ENCODE results near the gene EGFL6.
"Not testable (repeated sequence)": the region's sequence is repeated elsewhere in the genome, so short reads cannot be mapped to it uniquely, and the experiment has no call there.

Gene EGFL6

DNA sequence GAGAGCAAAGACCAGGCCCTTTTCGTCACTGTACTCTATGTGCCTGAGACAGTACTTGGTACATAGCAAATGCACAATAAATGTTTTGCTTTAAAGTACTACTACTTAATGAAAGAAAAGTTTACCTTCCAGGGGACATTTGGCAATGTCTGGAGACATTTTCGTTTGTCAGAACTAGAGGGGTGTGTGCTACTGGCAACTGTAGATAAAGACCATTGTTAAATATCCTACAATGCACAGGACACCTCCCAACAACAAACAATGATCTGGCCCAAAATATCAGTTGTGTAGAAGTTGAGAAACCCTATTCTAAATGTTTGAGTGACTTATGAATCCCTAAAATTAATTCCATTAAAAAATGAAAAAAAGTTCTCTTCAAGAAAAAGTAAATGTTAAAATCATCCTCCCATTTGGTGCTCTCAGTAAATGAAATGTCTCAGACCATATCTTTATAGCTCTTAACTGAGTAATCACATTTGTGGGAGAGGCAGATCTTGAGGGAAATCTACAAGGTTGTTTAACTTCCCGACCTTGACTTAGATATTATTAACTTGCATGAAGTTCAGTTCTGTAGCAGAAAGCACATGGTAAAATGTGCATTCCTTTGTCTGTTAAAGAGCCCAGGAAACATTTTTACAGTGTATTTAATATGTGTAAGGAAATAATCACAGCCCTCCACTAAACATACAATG lies 18.5 kb downstream of the EGFL6 start:
- FAIRE-seq (no peak), DNase-seq (ENCODE audit: extremely low spot score, insufficient read length, low read depth) (no peak)

DNA sequence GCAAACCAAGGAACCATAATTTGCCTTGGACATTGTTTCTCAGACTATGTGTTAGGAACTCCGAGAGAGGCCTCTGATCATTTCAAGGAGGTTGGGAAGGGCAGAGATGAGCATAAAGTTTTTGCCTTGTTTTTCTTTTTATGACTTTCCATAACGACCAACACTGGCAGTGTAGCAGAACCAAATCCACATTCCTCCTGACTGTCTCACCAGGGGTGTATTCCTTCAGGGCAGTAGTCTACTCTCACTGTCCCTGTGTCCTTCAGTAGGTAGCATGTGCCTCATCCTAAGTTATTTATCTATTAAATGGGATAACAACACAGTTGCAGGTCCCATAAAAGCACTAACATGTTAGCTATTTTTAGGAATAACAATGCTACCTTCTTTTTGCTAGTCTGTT lies 20.8 kb downstream of the EGFL6 start:
- DNase-seq (ENCODE audit: extremely low spot score, insufficient read length, low read depth) (no peak), FAIRE-seq (no peak)

GRCh38 chrX:13590914-13591313 lies 21.5 kb downstream of the EGFL6 start:
- no peak for FAIRE-seq
- DNase-seq (ENCODE audit: extremely low spot score, insufficient read length, low read depth) = no peak

DNA sequence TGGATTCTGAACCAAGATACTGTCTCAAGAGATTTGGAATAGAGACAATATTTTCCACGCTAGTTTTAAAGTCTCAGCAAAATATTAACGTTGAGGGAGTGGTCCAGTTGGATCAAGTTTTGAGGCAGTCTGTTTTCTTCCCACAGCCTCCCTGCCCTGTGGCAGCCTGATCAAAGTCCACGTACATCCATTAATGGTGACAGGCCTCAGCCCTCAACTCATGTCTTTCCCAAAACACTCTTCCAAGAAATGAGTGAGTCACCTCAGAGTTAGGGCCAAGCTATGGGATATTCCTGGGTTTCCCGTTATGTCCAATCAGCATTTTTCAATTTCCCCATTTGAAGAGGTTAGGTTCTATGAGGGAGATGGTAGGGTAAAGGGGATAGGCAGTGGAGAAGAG lies 28.5 kb downstream of the EGFL6 start:
- FAIRE-seq = no peak
- no peak for DNase-seq (ENCODE audit: extremely low spot score, insufficient read length, low read depth)

- DNase-seq (ENCODE audit: extremely low spot score, insufficient read length, low read depth) = no peak
- FAIRE-seq = no peak
Measured at GRCh38 chrX:13598877-13599276, 29.5 kb downstream of the EGFL6 start.

DNA sequence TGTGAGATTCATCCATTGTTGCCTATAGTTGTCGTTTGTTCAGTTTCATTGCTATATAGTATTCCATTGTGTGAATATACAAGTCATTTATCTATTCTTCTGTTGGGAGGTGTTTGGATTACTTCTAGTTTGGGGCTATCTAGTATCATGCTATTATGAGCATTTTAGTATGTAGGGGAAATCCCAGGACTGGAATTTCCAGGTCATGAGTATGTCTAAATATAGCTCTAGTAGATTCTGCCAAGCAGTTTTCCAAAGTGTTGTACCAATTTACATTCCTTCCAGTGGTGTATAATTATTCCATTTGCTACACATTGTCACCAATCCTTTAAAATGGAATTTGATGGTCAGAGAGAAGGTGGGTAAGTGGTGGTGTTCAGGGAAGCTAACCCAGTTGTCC lies 30.1 kb downstream of the EGFL6 start:
- no peak for FAIRE-seq

GRCh38 chrX:13605611-13606010 lies 36.2 kb downstream of the EGFL6 start:
- no peak for DNase-seq (ENCODE audit: extremely low spot score, insufficient read length, low read depth)
- FAIRE-seq = no peak

More for the DNA sequence above, 30.1 kb downstream of the EGFL6 start:
- no peak for DNase-seq (ENCODE audit: extremely low spot score, insufficient read length, low read depth)

DNA sequence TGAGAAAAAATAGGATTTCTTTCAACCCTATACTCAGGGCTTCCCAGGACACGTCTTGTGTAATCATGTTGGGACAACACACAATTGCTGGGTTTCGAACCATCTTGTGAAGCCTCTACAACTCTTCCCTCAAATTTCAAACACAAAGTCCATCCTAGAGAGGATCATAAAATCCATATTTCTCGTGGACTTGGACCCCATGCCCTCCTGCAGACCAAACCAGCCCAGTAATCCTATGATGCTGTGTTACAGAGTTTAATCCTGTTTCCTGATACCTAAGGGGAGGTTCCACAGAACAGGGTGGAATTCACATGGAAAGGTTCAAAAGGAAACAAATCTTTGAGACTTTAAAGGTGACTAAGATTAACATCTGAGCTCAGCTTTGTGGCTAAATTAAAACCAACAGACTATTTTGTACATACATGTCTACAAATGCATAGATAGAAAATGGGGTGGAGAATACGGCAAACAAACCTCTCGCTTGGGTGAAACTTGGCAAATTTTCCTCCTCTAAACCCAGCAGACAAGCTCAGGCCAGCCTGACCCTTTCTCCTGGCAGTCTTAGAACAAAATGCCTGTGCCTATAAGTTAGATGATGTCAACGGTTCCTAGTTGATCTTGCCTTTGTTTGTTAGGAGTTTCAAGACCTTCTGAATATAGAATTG lies 38.1 kb downstream of the EGFL6 start:
- no peak for DNase-seq (ENCODE audit: extremely low spot score, insufficient read length, low read depth)
- FAIRE-seq = no peak

DNA sequence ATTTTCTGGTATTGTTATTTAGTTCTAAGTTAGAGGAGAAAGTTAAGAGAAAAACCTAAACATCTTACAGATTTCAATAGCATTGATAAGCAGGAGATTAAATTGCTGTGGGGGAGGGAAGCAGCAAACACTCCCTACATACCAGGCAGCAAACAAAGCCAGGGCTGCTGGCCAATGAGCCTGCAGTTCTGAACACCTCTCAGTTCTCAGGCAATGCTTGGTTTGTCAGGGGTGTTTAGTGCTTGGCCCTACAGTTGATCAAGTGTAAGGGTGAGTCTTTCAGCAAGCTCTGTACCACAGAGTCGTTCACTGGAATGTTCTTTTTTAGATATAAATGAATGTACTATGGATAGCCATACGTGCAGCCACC lies 38.6 kb downstream of the EGFL6 start:
- FAIRE-seq = no peak
- DNase-seq (ENCODE audit: extremely low spot score, insufficient read length, low read depth) = no peak

DNA sequence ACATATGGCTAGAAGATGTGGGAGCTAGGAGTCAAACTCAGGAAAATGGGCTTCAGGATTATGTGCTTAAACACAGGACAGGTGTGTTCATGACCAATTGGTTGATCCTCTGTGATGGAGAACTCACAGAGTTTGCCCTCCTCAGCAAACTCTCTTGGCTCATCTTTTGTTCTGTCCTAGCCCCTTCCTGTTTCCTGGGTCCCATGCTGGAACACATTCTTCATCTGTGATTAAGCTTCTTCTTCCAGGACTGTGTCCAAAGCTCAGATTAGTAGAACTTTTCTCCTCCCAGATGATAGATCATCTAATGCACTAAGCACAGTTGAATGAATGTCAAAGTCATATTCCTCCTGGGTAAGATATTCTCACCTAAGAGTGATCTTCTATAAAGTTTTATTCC lies 44.8 kb downstream of the EGFL6 start:
- DNase-seq (ENCODE audit: extremely low spot score, insufficient read length, low read depth) = no peak
- FAIRE-seq = no peak

GRCh38 chrX:13620207-13620606 lies 50.8 kb downstream of the EGFL6 start:
- peak; percentile 59 for FAIRE-seq
- no peak for DNase-seq (ENCODE audit: extremely low spot score, insufficient read length, low read depth)

- FAIRE-seq = no peak
- no peak for DNase-seq (ENCODE audit: extremely low spot score, insufficient read length, low read depth)
Measured at GRCh38 chrX:13622401-13622964, 53.1 kb downstream of the EGFL6 start.

DNA sequence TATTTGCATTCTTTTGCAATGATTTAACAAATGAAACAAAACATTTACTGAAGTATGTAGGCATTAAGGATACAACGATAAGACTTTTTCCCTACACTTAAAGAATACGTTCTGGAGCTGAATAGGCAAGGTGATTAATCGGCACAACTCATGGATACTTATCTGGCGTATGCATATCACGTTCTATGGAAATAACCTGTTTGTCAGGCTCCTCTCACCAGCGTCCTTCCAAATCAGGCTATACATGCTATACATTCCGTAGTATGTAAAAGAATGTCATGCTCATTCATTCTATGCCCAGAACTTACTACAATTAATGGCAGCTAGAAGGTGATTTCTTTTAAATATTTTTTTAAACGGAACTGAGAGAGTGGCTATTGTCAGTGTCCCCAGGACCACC lies 57.9 kb downstream of the EGFL6 start:
- FAIRE-seq (no peak), DNase-seq (ENCODE audit: extremely low spot score, insufficient read length, low read depth) (no peak)

DNA sequence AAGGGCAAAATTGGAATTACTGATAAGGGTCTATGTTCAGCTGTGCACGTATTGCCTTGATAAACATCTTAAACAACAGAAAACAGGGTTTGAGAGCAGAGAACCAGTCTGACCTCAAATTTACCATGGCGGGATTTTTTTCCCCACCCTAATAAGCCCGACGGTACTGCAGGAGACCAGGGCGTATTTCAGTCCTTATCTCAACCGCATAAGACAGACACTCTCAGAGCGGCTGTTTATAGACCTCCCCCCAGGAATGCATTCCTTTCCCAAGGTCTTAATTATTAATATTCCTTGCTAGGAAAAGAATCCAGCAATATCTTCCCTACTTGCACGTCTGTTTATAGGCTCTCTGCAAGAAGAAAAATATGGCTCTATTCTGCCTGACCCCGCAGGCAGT lies 67.8 kb downstream of the EGFL6 start:
- DNase-seq (ENCODE audit: extremely low spot score, insufficient read length, low read depth); FAIRE-seq: not testable (repeated sequence)

DNA sequence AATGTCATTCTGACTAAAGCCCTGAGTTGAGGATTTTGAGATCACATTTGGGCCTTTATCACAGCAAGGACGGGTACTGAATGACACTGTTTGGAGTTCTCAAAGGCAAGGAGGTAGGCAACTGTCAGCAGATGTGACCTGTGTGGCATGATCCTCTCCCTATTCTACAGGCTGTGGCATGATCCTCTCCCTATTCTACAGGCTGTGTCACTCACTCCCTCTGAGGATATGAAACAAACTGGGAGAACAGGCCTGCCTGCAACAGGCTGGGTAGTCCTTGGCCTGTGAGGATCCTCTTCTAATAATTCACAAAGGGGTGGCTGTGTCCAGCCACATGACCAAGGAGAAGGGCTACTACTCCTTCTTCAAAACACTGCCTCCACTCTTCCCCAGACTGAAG lies 68.6 kb downstream of the EGFL6 start:
- FAIRE-seq (no peak), DNase-seq (ENCODE audit: extremely low spot score, insufficient read length, low read depth) (no peak)

DNA sequence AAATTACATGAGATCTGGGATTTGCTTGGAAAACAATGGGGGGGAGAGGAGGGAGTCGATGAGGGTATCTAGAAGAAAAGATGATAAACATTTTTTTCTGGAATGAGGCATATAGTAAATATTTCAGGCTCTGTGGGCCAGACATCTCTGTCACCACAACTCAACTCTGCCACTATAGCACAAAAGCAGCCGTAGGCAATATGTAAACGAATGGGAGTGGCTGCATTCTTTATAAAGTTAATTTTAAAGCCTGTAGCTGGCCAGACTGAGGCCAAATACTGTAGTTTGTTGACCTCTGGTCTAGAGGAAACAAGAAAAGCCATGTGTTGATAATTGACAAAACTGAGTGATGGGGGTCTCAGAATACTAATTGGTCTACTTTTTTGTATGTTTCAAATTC lies 69.4 kb downstream of the EGFL6 start:
- FAIRE-seq = no peak

GRCh38 chrX:13641684-13642083 lies 72.3 kb downstream of the EGFL6 start:
- DNase-seq (ENCODE audit: extremely low spot score, insufficient read length, low read depth); FAIRE-seq: not testable (repeated sequence)

More for the DNA sequence above, 69.4 kb downstream of the EGFL6 start:
- no peak for DNase-seq (ENCODE audit: extremely low spot score, insufficient read length, low read depth)

GRCh38 chrX:13645464-13646153 lies 76.2 kb downstream of the EGFL6 start:
- peak; percentile 59 for FAIRE-seq

DNA sequence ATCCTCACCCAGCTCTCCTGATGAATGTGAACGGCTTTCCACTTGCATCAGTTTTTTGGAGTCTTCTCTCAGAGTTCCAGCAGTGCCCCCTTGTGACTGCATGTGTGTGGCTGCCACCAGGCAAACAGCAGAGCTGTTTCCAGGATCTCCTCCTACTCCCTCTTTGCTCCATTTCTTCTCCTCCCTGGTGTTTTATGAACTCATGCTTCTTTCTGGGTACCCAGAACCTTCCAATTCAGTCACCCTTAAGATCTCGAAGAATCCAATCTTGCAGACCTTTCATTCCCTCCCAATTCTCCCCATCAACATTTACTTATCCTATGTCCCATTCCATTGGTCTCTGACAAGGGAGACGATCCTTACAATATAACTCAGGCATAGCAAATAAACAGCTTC lies 76.8 kb downstream of the EGFL6 start:
- DNase-seq (ENCODE audit: extremely low spot score, insufficient read length, low read depth) (no peak), FAIRE-seq (peak; percentile 87)

More at GRCh38 chrX:13645464-13646153, 76.2 kb downstream of the EGFL6 start:
- no peak for DNase-seq (ENCODE audit: extremely low spot score, insufficient read length, low read depth)

- no peak for DNase-seq (ENCODE audit: extremely low spot score, insufficient read length, low read depth)
- peak; percentile 76 for FAIRE-seq
Measured at GRCh38 chrX:13647709-13648212, 78.4 kb downstream of the EGFL6 start.

DNA sequence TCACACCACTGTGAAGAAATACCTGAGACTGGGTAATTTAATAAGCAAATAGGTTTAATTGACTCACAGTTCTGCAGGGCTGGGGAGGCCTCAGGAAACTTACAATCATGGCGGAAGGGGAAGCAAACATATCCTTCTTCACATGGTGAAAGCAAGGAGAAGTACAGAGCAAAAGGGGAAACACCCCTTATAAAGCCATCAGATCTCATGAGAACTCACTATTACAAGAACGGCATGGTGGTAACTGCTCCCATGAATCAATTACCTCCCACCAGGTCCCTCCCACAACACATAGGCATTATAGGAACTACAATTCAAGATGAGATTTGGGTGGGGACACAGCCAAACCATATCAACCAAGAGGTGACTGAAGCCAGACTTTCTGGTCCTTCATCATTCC lies 78.9 kb downstream of the EGFL6 start:
- DNase-seq (ENCODE audit: extremely low spot score, insufficient read length, low read depth); FAIRE-seq: not testable (repeated sequence)

Data from GM18507 (cell line).